ENCODE data around the gene NFIA. TPM values are rescaled to one million over a fixed set of nuclear protein-coding genes. Genes with fewer than 3 reads are reported as not detected.

Gene NFIA
- total RNA-seq, 1 donor from 2014 or later: 0.20 TPM

- intact Hi-C loops (cut with micrococcal nuclease): no loop called here
These were observed 91.9 kb downstream of the NFIA start for GRCh38 chr1:61174060-61174795.

GRCh38 chr1:61175976-61176375 lies 93.6 kb downstream of the NFIA start:
- intact Hi-C loops (cut with micrococcal nuclease): no loop called here

DNA sequence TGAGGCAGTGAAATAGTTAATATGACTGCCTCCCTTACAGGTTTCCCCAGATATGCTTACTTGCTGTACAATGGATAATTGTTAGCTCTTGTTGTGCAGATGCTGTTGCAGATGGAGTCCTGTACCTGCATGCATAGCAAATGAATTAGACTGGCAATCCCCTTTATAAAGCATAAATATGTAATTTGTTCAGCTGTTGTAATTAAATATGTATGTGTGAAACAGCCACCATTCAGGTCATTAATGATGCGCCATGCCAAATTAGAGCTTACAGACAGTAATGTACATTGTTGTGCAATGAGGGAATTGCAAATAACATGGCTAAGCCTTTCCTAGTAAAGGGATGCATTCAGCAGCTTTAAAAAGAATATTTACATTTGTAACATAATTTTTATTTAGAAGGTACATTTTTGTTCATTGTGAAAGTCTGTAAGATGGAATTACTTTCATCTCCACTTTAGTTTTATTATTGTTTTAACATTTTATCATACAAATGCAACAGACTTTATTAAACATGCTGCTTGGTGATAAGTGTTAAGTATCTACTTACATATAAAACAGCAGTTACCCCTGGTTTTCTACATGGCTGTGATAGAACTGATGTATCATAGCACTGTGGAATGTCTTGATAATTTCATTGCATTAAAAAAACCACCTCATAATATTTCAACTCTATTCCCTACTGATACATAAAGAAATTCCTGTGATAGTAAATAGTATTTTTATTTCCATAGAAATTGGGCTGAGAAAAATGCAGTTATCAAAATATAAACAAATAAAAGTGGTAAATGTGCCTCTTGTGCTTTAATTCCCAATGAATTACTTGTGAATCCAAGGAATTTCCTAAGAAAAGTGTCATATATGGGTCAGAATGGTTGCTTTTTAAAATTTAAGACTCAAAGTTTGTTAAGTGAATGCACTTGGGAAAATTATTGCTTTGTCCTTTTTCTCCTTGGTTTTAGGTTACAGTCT lies 99.0 kb downstream of the NFIA start:
- intact Hi-C loops (cut with micrococcal nuclease): no loop called here

- intact Hi-C loops (cut with micrococcal nuclease): no loop called here
These were observed 99.7 kb downstream of the NFIA start for GRCh38 chr1:61182049-61182448.

GRCh38 chr1:61182480-61182879 lies 100.1 kb downstream of the NFIA start:
- intact Hi-C loops (cut with micrococcal nuclease): no loop called here

GRCh38 chr1:61183471-61184039 lies 101.2 kb downstream of the NFIA start:
- intact Hi-C loops (cut with micrococcal nuclease): no loop called here

GRCh38 chr1:61184040-61184713 lies 101.8 kb downstream of the NFIA start:
- intact Hi-C loops (cut with micrococcal nuclease): no loop called here

DNA sequence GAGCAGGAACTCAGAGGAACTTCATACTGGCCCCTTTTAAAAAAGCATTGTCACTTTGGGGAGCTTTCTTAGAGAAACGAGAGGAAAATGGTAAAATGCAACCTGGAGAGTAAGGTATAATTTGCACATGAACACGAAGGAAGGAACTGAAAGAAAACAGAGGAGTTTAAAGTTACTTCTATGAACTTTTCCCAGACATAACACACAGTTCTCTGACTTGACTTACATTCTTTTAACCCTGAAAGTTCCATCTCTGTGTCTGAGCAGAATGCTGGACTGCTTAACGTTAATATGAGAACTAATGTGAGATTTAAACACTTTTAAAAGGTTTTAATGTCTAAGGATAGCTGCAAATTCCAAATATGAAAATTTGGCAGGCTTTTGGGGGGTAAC lies 102.3 kb downstream of the NFIA start:
- intact Hi-C loops (cut with micrococcal nuclease): no loop called here

- intact Hi-C loops (cut with micrococcal nuclease): no loop called here
These were observed 104.4 kb downstream of the NFIA start for GRCh38 chr1:61186753-61187152.

DNA sequence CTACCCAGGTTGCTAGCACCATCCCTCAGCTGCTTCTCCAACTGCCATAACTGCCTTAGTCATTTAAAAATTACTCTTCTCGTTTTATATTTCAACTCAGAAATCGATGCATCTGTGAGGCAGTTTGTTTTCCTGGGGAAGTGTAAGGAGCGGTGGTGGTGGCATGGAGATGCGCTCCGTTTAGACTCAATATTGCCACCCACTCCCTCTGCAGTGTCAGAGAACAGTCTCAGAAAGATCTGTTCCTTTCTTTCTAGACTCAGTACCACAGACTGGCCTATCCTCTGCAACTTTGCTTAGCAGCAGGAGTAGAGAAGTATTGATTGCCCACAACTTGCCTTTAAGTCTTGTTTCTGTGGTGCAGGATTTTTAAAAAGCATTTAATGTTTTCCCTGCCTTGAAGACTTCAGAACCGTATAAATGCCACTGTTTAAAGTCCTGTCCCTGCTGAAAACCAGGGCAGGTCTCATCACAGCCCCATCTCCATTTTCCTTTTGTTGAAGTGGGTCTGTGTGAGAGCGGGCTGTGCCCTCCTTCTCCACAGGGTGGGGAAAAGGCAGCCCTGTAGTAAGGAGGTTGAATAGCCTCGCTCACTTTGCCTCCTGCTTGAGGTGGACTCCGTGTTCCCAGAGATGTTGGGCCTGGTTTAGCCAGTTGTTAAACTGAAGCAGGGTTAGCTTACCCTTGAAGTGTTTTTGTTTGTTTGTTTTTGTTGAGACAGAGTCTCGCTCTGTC lies 105.2 kb downstream of the NFIA start:
- intact Hi-C loops (cut with micrococcal nuclease): no loop called here

GRCh38 chr1:61190153-61190552 lies 107.8 kb downstream of the NFIA start:
- intact Hi-C loops (cut with micrococcal nuclease): no loop called here

DNA sequence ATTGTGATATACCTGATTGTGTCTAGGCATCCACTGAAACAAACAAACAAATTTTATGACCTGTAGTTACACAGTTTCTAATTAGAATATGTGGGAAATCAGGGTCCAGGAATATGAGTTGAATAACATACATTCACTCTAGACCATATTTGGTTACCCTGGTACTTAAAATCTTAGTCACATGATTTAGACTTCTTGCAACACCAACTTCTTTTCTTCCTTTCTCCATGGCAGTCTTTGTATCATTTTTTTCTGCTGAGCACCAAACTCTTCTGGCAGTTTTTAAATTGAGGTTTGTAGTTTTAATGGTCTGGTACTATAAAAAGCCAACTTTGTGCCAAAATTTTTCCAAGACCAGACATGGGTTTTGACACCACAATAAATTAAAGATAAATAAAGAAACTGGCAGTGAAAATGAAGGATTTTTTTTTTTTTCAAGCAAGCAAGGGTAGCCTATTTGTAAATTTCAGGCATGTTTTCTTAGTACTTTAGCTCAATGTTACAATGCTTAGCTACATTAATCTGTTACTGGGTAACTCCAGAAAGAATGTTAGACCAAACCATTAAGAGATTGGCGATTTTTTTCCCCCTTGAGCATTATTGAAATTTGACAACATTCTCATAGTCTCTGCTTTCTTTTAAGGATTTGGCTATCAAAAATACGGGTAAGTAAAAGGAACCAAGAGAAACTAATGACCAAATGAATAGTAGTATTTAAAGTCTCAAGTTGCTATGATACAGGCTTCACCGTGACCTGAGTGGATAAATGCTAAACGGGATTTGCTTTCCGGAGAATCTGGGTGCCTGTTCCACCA lies 108.5 kb downstream of the NFIA start:
- intact Hi-C loops (cut with micrococcal nuclease): no loop called here

DNA sequence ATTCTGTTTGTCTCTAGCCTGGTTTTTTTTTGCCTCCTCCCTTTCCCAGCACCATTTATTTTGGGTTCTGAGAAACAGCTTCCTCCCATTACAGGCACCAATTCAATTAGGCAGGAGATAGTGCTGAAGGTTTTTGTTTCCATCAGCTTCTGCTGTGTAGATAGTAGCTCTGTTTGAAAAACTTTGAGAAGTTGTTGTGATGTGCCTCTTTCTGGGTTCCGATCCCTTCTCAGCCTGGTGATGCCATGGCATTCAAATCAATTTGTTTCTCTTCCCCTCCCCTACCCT lies 109.0 kb downstream of the NFIA start:
- intact Hi-C loops (cut with micrococcal nuclease): no loop called here

DNA sequence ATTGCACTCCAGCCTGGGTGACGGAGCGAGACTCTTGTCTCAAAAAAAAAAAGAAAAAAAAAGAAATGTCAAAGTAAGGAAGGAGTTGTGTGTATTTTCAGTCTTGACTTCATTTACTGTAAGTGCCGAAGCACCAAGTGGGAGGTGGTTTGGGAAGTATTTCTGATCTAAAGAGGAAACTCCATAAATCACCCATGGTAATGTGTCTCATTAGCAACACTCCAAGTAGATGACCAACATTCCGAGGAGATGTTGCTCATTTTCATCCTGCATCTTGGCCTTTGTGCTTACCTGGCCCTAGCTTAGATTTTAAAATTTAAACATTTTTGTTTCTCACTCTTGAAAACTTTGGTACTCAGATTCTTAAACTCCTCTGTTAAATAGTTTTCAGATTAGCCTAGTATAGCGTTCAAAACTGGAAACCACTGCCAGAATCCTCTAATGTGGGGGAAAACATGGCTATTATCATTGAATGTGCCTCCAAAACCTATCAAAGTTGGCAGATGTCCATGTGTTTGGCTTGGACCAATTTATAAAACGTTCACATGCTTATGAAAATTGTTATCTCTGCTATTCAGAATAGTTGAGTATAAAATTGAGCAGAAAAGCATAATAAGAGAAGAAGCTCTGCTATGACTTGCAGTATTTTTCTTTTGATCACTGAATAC lies 110.4 kb downstream of the NFIA start:
- intact Hi-C loops (cut with micrococcal nuclease): no loop called here

- intact Hi-C loops (cut with micrococcal nuclease): no loop called here
These were observed 111.4 kb downstream of the NFIA start for GRCh38 chr1:61193808-61194207.

- intact Hi-C loops (cut with micrococcal nuclease): no loop called here
These were observed 116.2 kb downstream of the NFIA start for GRCh38 chr1:61198554-61198953.

GRCh38 chr1:61201035-61201434 lies 118.7 kb downstream of the NFIA start:
- intact Hi-C loops (cut with micrococcal nuclease): no loop called here

- intact Hi-C loops (cut with micrococcal nuclease): no loop called here
These were observed 120.7 kb downstream of the NFIA start for GRCh38 chr1:61202854-61203598.

- intact Hi-C loops (cut with micrococcal nuclease): no loop called here
These were observed 122.2 kb downstream of the NFIA start for GRCh38 chr1:61204528-61204927.
